Measurements from ENCODE around the gene KCNT2.
"Not testable (repeated sequence)": the region's sequence is repeated elsewhere in the genome, so short reads cannot be mapped to it uniquely, and the experiment has no call there.

GRCh38 chr1:196639291-196639690, 31.1 kb upstream of the KCNT2 start:
- TF ChIP-seq CTCF (IDR thresholded peaks at IDR 0.05); MAZ (IDR thresholded peaks at IDR 0.05; ENCODE audit: borderline replicate concordance, low read depth, low read length): not testable (repeated sequence)

Measured in A549 (cell line).